Pancreas (tissue), 10 donors: Measurements from ENCODE around the gene NAP1L4. TPM values are rescaled to one million over a fixed set of nuclear protein-coding genes. Genes with fewer than 3 reads are reported as not detected.

Experiments
- ATAC-seq, 4 donors: fragments of 200-7000 bp; cut with Tn5 transposase; one replicate each; pipeline versions ENCODE4 v1.8.0 to v1.9.1; 2020; ENCODE audit warnings: mild to moderate bottlenecking in 4 of 4, moderate library complexity in 4 of 4
- DNase-seq, 6 donors: peaks; one replicate each; pipeline ENCODE4 v3.0.0-alpha.2; 2020
- FAIRE-seq: peaks from 2 replicates; lab custom pipeline; 2012; peaks lifted over from hg19 to GRCh38; lab: Jason Lieb, UNC
- H3K27ac ChIP-seq, 4 donors: fragments of 200-600 bp; sonication (generic); 1 replicate in 3 of 4; 2 replicates in 1 of 4; pipeline versions ENCODE4 v1.5.0 to v1.8.0; 2020
- H3K27me3 ChIP-seq, 4 donors: fragments of 200-600 bp; one replicate each; pipeline ENCODE4 v1.8.0; 2021
- H3K36me3 ChIP-seq, 3 donors: fragments of 200-600 bp; sonication (generic) in 1 of 3; one replicate each; pipeline versions ENCODE4 v1.5.0 to v1.8.0; 2020 to 2021
- H3K4me1 ChIP-seq, 3 donors: fragments of 200-600 bp; one replicate each; pipeline ENCODE4 v1.8.0; 2021
- H3K4me3 ChIP-seq, 4 donors: fragments of 200-600 bp; sonication (generic) in 2 of 4; one replicate each; pipeline versions ENCODE4 v1.5.0 to v1.8.0; 2020 to 2021
- H3K9me3 ChIP-seq, 4 donors: fragments of 200-600 bp; one replicate each; pipeline ENCODE4 v1.8.0; 2021
- WGBS, 2 donors: extraction: QIAGEN DNeasy Blood & Tissue Kit; methylation state at CpG; one replicate each; pipeline ENCODE4 v1.1.7; 2013; 5-methylcytosine and 5-hydroxymethylcytosine counted together
- intact Hi-C, 3 donors: fragments of 100-400 bp; cut with DNase I; formaldehyde crosslinking; loops; one replicate each; pipeline versions ENCODE4 v1.11.1 to v1.14.2; 2022
- polyA plus RNA-seq, 2 donors: library from polyadenylated mRNA; stranded (reverse); fragments of 200-250 nt; gene quantifications; one replicate each; pipeline ENCODE4 v1.2.3, GENCODE V29; 2013
- total RNA-seq, 6 donors: library from RNA; stranded (reverse); fragmentation: NEBNext Ultra II Directional in 4 of 6; extraction: Animal tissue kit (Norgen Biotek cat#: 25700) in 4 of 6; gene quantifications; one replicate each; pipeline versions ENCODE4 v1.2.1 to v1.2.4, GENCODE V29; 2021 to 2023
- TF ChIP-seq, protein P1 (sequence below), 4 donors: fragments of 200-600 bp; sonication (generic) in 3 of 4; IDR thresholded peaks; one replicate each; pipeline versions ENCODE4 v1.5.0 to v1.8.0; 2021; ENCODE audit warnings: antibody characterized with exemption in 4 of 4
- donor health status: healthy with polysubstance abuse.
- donor health status: DM: no; HTN: no; CAD: no; lungs with moderate emphysema.
- donor health status: DM: no; HTN: no; CAD: no.
- donor health status: control.
- donor health status: control.
- donor health status: Bipolar disorder and iron deficiency.
- donor health status: DM: yes; HTN: yes; CAD: no.
- donor health status: DM: no; HTN: no; CAD: no.
- donor health status: DM: no; HTN: no; CAD: no.
- donor health status: DM: yes; HTN: yes; CAD: no.

NAP1L4 gene
- total and polyA plus RNA-seq, 8 donors, result 29.3 to 67.4 (median 41.0) TPM

DNA sequence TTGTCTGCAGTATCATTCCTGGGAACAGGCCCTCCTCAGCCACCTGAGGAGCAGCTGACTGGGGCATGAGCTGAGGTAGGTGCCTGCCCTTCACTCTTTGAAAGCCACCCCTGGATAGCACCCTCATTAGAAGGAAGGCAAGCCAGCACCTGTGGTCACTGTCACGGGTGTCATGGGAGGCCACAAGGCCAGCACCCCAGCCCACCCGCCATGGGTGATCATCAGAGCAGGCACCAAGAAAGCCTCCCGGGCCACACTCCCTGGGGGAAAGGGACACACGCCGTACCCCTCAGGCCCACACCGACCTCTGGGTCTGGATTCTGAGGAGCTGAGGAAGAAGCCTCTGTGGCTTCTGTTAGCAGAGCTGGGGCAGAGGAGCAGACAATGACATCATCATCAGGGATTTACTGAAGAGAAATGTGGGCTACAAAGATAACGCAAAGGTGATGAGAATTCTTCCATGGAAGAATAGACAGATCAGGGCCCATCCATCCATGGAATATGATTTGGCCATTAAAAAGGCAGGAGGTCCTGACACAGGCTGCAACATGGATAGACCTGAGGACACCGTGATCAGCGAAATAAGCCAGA lies 16.7 kb upstream of the NAP1L4 start:
- TF ChIP-seq, protein P1, sequence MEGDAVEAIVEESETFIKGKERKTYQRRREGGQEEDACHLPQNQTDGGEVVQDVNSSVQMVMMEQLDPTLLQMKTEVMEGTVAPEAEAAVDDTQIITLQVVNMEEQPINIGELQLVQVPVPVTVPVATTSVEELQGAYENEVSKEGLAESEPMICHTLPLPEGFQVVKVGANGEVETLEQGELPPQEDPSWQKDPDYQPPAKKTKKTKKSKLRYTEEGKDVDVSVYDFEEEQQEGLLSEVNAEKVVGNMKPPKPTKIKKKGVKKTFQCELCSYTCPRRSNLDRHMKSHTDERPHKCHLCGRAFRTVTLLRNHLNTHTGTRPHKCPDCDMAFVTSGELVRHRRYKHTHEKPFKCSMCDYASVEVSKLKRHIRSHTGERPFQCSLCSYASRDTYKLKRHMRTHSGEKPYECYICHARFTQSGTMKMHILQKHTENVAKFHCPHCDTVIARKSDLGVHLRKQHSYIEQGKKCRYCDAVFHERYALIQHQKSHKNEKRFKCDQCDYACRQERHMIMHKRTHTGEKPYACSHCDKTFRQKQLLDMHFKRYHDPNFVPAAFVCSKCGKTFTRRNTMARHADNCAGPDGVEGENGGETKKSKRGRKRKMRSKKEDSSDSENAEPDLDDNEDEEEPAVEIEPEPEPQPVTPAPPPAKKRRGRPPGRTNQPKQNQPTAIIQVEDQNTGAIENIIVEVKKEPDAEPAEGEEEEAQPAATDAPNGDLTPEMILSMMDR (IDR thresholded peaks at IDR 0.05), result no peak
- no peaks in the 10 kb centered on the region for H3K4me1 ChIP-seq
- H3K9me3 ChIP-seq, result no peaks in the 10 kb centered on the region
- WGBS, 2 donors, result 89 to 91% methylated on average over 9 of the region's 9 CpGs
- H3K27ac ChIP-seq, result no peak overlapping the region
- FAIRE-seq (no peak), ATAC-seq (no peak), DNase-seq (peak in 1 of 6 donors; percentile 41)
- H3K27me3 ChIP-seq, result no peaks in the 10 kb centered on the region
- intact Hi-C loops, result no loop called here
- H3K4me3 ChIP-seq, result no peak overlapping the region
- H3K36me3 ChIP-seq, result peaks cover 0 to 39% (median 3%) of the 10 kb centered on the region in 3 donors

DNA sequence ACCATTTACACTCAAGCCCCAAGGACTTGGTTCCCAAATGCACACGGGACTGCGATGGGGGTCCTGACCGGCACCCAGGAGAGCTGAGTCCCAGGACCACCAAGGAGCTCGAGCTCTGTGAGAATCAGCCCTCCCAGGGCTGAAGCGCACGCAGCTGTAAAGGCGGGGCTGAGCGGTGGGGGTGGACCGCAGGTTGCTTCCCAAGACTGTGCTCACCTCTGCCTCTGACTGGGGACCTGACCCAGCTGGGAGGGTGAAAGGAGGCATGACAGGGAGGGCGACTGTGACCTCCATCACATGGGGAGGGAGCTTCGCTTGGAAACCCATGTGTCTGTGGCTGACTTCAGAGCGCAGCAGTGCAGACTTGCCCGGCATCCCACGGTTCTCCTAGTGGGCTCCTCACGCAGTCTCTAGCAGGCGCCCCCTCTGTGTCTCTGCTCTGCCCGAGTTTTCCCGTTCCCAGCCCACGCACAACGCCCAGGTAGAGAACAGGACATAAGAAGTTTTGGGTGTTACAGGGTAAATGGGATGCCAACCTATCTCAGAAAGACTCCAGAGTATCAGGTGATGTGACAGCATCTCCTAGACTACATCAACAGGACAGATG lies 15.4 kb upstream of the NAP1L4 start:
- no peak for ATAC-seq
- Histone ChIP-seq H3K4me3 (no peak overlapping the region), H3K27me3 (no peaks in the 10 kb centered on the region), H3K9me3 (no peaks in the 10 kb centered on the region), H3K36me3 (peaks cover 0 to 38% (median 3%) of the 10 kb centered on the region in 3 donors), H3K4me1 (no peaks in the 10 kb centered on the region), H3K27ac (no peak overlapping the region)
- no peak for FAIRE-seq
- 89 to 93% methylated on average over 20 of the region's 20 CpGs for WGBS, 2 donors
- intact Hi-C loops, result no loop called here
- TF ChIP-seq, protein P1 (IDR thresholded peaks at IDR 0.05), result no peak
- DNase-seq, result no peak

DNA sequence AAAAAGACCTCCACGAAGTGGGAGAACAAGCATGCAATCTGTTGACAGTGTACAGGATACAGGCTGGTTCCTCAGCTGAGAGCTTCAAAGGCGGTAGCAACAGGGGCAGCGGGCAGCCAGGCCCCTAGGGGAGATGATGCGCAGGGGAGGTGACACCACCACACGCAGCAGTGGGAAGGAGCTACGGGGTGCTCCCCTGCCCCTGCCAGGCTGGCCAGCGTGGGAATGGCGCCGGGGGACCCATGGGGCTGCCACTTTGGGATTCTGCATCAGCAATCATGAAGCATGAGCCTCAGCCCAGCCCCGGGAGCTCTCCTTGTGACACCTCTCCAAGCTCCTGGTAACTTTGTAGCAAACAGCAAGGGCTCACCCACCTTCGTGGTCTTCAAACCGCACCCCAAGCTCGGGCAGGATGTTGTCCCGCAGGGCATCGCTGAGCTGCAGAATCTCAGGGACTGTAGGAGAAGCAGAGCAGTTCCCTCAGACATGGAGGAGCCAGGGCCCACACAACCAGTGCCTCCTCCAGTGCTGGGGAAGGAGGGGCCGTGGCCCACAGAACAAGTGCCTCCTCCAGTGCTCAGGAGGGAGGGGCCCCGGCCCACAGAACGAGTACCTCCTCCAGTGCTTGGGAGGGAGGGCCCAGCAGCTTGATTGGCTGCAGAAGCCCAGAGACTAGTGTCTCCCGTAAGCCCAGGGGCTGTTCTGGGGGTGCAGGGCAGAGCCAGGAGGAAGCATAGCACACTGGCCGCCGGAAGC lies 14.6 kb upstream of the NAP1L4 start:
- no peak overlapping the region for H3K27ac ChIP-seq
- H3K4me1 ChIP-seq, result peaks cover 0 to under 1% (median 0%) of the 10 kb centered on the region in 3 donors
- FAIRE-seq, result no peak
- intact Hi-C loops, result no loop called here
- TF ChIP-seq, protein P1 (IDR thresholded peaks at IDR 0.05), result no peak
- H3K4me3 ChIP-seq, result no peak overlapping the region
- H3K9me3 ChIP-seq, result no peaks in the 10 kb centered on the region
- DNase-seq, result no peak
- WGBS, 2 donors, result 86 to 90% methylated on average over 21 of the region's 21 CpGs
- ATAC-seq, result no peak
- peaks cover 0 to 37% (median 3%) of the 10 kb centered on the region in 3 donors for H3K36me3 ChIP-seq
- no peaks in the 10 kb centered on the region for H3K27me3 ChIP-seq

DNA sequence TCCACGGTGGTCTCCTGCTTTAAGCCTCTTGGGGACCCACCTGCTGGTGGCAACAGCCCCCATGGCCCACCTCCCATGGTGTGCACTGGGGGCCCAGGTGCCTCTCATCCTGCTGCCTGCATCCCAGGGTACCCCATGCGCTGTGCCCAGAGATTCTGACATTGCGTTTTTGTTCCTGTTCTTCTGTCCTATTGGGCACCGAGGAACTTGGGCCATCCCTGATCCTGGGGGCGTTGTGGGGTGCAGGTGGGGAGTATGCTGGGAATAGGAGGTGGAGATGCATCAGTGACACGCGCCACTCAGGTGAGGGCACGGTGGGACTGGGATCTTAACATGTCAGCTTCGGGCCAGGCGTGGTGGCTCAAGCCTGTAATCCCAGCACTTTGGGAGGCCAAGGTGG lies 12.4 kb upstream of the NAP1L4 start:
- no peaks in the 10 kb centered on the region for H3K27me3 ChIP-seq
- H3K4me3 ChIP-seq, result no peak overlapping the region
- no peak for ATAC-seq
- WGBS, 2 donors, result 95 to 96% methylated on average over 10 of the region's 10 CpGs
- no peaks in the 10 kb centered on the region for H3K9me3 ChIP-seq
- intact Hi-C loops, result no loop called here
- peaks cover 0 to 11% (median 11%) of the 10 kb centered on the region in 3 donors for H3K4me1 ChIP-seq
- no peak for DNase-seq
- TF ChIP-seq, protein P1 (IDR thresholded peaks at IDR 0.05), result no peak
- peaks cover 0 to 35% (median 0%) of the 10 kb centered on the region in 3 donors for H3K36me3 ChIP-seq
- FAIRE-seq, result no peak
- no peak overlapping the region for H3K27ac ChIP-seq
